Stimulated activated CD8-positive, alpha-beta memory T cell treated with anti-CD3 and anti-CD28 coated beads, Interleukin-4, amount 100 ng/mL, for 4 hours (primary cell): ENCODE results near the gene NAT16.
"Not testable (repeated sequence)": the region's sequence is repeated elsewhere in the genome, so short reads cannot be mapped to it uniquely, and the experiment has no call there.

Experiments used
- DNase-seq, 2 donors: peaks; one replicate each; pipeline ENCODE4 v3.0.0-alpha.2; 2020; ENCODE audit warnings: low read depth in 2 of 2, low spot score in 1 of 2

NAT16 gene

GRCh38 chr7:101202603-101202918 lies 22.5 kb upstream of the NAT16 start:
- no peak for DNase-seq

- no peak for DNase-seq
Observed at GRCh38 chr7:101201695-101202602, 21.9 kb upstream of the NAT16 start.

GRCh38 chr7:101200862-101201599 lies 20.9 kb upstream of the NAT16 start, which contains the start of gene MOGAT3:
Gene MOGAT3, minus strand, starts transcription at chr7:101201036. Its CDS starts 182 bp downstream, at chr7:101200854.
- no peak for DNase-seq

- DNase-seq, result no peak
Observed at GRCh38 chr7:101200504-101200861, 20.4 kb upstream of the NAT16 start.

- not testable (repeated sequence) for DNase-seq
Observed at GRCh38 chr7:101199522-101199921, 19.4 kb upstream of the NAT16 start.

GRCh38 chr7:101198476-101198875 lies 18.4 kb upstream of the NAT16 start:
- DNase-seq, result no peak

- no peak for DNase-seq
Observed at GRCh38 chr7:101197991-101198390, 17.9 kb upstream of the NAT16 start.

- DNase-seq, result no peak
Observed at GRCh38 chr7:101195884-101196283, 15.8 kb upstream of the NAT16 start.

- no peak for DNase-seq
Observed at GRCh38 chr7:101189109-101189508, 9.0 kb upstream of the NAT16 start.

- no peak for DNase-seq
Observed at GRCh38 chr7:101186844-101187428, 6.8 kb upstream of the NAT16 start.

- no peak for DNase-seq
Observed at GRCh38 chr7:101186194-101186593, 6.1 kb upstream of the NAT16 start.

GRCh38 chr7:101185258-101185839 lies 5.3 kb upstream of the NAT16 start:
- no peak for DNase-seq

GRCh38 chr7:101179713-101180112 lies 380 bp downstream of the NAT16 start:
- DNase-seq, result no peak

- no peak for DNase-seq
Observed at GRCh38 chr7:101179117-101179516, 976 bp downstream of the NAT16 start.

- no peak for DNase-seq
Observed at GRCh38 chr7:101177644-101178043, 2.4 kb downstream of the NAT16 start.

GRCh38 chr7:101175664-101176063 lies 4.4 kb downstream of the NAT16 start:
- DNase-seq, result no peak

GRCh38 chr7:101174322-101174854 lies 5.7 kb downstream of the NAT16 start:
- DNase-seq, result no peak

GRCh38 chr7:101173752-101174244 lies 6.3 kb downstream of the NAT16 start:
- no peak for DNase-seq

GRCh38 chr7:101172854-101173751 lies 7.0 kb downstream of the NAT16 start:
- no peak for DNase-seq
